Midbrain (tissue), 1 donor: ENCODE results near the gene JMJD7.

Source experiments
- DNase-seq: peaks from one replicate; lab custom pipeline; 2025; lab: John Stamatoyannopoulos, UW

Gene JMJD7

GRCh38 chr15:41801185-41801584, 26.7 kb upstream of the JMJD7 start:
- no peak for DNase-seq

DNA sequence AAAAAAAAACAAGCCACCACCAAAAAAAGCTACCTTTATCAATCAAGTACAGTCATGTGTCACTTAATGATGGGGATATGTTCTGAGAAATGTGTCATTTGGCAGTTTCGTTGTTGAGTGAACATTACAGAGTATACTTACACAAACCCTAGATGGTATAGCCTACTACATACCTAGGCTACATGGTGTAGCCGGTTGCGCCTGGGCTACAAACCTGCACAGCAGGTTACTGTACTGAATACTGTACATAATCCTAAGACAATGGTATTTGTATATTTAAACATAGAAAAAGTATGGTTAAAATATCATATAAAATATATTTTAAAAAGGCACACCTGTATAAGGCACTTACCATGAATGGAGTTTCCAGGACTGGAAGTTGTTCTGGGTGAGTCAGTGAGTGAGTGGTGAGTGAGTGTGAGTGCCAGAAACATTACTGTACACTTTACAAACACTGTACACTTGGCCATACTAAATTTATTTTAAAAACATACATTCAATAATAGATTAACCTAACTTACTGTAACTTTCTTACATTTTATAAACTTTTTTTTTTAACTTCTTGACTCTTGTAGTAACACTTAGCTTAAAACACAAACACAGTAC, 25.9 kb upstream of the JMJD7 start:
- DNase-seq = no peak

DNA sequence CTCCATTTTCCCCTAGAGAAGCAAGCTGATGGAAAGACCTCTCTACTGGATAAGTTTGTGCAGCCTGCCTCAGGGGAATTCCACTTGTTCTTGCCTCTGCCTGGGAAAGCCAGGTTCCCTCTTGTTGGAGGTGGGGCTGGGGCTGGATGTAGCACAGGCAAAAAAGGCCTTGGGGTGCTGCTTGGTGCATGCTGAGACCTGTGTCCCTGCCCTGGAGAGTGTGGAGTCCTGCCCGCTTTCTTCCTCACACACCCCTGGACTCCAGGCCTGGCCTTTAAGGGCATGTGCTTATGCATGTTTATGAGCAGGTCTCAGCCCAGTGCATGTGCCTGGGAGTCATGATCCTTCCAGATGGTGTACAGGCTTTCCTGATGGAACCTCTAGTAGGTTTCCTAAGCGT, 23.5 kb upstream of the JMJD7 start:
- no peak for DNase-seq

- no peak for DNase-seq
These were observed 22.8 kb upstream of the JMJD7 start for GRCh38 chr15:41804916-41805666.

GRCh38 chr15:41805711-41806110, 22.2 kb upstream of the JMJD7 start:
- no peak for DNase-seq

- DNase-seq = no peak
These were observed 21.4 kb upstream of the JMJD7 start for GRCh38 chr15:41806291-41807181.

DNA sequence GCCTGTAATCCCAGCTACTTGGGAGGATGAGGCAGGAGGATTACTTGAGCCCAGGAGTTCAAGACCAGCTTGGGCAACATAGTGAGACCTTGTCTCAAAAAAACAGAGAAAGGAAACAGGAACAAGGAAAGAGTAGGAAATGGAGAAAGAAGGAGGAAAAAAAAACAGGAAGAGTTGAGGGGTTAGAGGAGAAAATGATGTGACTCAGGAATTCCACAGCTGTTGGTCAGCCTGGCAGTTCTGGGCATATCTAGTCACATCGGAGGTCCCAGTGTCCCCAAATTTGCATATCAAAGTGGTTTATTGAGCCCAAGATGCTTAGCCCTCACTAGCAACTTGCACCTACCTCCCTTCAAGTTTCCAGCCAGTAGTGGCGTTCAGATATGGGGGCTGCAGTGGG, 18.8 kb upstream of the JMJD7 start:
- DNase-seq = no peak

GRCh38 chr15:41809526-41810220, 18.2 kb upstream of the JMJD7 start:
- no peak for DNase-seq

DNA sequence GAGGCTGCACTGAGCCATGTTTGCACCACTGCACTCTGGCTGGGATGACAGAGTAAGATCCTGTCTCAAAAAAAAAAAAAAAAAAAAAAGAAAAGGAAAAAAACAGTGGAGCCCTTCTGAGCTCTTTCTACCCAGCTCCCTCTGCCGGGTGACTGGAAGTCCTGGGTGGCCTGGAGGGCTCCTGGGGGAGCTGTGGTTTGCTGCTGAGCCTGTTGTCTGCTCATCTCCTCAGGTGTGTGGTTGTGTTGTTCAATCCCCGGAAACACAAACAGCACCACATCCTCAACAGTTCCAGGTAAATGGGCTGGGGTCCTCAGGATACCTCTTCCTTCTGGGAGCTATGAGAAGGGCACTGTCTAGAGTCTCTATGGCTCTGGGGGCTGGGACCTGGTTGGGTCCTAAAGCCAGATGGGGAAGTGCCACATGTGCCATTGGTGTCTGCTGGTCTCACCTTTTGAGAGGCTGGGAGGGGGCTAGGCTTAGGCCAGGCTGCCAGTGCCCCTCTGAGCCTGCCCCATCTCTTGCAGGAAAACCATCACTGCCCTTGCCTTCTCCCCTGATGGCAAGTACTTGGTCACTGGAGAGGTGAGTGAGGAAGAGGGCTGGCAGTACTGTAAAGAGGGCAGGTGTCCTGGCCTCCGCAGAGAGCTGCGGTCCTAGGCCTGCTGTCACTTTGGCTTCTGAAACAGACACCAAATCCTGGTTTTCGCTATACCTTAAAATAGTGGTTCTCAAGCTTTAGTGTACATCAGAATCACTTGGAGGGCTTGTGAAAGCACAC, 17.1 kb upstream of the JMJD7 start:
- DNase-seq = no peak

- DNase-seq = peak; percentile 89
These were observed 16.3 kb upstream of the JMJD7 start for GRCh38 chr15:41811432-41812195.

- no peak for DNase-seq
These were observed 15.0 kb upstream of the JMJD7 start for GRCh38 chr15:41812820-41813375.

DNA sequence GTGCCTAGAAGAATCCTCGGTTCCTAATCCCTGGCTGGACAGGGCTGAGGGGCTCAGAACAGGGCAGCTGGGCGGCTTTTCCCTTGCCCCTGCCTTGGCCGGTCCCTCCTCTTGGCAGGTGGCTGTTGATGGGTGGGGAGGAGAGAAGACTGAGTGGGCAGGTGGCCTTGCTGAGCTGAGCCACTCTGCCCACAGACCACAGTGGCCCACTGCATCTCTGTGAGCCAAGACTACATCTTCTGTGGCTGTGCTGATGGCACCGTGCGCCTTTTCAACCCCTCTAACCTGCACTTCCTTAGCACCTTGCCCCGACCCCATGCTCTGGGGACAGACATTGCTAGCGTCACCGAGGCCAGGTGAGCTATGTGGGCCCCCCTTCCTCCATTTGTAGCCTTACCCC, 14.5 kb upstream of the JMJD7 start:
- no peak for DNase-seq

- DNase-seq = no peak
These were observed 13.4 kb upstream of the JMJD7 start for GRCh38 chr15:41814534-41814933.

GRCh38 chr15:41816788-41817187, 11.1 kb upstream of the JMJD7 start:
- no peak for DNase-seq

DNA sequence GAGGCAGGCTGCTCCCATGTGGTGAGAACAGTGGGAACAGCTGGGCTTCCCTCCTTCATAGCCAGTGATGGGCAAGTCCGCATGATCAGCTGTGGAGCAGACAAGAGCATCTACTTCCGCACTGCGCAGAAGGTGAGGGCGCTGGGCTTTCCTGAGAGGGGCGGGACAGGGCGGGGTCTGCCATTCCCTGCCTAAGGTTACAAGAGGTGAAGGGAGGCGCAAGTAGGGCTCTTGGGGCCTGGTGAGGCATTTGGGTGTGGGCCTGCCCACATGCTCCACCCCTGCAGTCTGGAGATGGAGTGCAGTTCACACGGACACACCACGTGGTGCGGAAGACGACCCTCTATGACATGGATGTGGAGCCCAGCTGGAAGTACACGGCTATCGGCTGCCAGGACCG, 10.6 kb upstream of the JMJD7 start:
- no peak for DNase-seq

GRCh38 chr15:41817781-41818180, 10.1 kb upstream of the JMJD7 start:
- no peak for DNase-seq

DNA sequence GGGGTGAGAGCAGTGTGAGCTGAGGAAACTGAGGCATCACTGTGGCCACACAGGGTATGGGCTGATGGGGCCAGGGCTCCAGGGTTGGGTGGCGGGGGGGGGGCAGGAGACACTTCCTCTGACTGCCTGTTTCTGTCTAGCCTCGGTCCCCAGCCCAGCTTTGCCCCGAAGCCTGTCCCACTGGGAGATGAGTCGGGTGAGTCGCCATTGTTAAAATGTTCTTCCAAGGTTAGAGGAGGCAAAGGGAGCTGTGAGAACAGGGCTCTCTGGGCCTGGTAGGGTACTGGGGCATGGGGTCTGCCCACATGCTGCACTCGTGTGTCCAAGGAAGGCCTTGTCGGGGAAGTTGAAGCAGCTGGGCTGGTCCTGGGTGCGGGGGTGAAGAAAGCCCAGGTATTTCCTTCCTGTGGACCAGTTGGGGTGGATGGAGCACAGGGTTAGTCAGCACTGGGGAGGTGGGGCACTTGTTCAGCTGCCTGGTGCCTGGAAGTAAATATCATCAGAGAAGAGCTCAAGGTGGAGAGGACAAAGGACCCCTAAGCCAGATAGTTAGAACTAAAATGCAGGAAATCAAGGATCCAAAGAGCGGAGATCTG, 8.3 kb upstream of the JMJD7 start:
- DNase-seq = no peak

DNA sequence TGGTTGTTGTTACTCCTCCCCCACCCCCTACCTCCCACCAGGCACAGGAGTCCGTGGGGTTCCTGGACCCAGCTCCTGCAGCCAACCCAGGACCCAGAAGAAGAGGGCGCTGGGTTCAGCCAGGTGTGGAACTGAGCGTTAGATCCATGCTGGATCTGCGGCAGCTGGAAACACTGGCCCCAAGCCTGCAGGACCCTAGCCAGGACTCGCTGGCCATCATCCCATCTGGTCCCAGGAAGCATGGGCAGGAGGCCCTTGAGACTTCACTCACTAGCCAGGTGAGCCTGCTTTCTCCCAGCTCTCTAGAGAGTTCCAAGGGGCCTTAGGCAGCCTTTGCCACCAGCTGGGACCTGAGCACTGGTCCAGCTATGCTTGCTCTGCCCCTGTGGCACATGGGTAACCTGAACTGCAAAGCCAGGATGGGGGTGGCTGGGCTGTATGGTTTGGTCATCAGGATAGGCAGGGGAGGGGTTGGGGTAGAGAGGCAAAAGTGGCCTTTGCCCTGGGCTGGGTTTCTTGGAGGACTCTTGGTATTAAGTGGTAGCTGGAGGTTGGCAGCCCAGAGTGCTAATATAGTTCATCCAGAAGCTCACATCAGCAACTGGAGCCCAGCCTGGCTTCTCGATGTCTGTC, 7.0 kb upstream of the JMJD7 start:
- DNase-seq = no peak

GRCh38 chr15:41821831-41822230, 6.1 kb upstream of the JMJD7 start:
- DNase-seq = peak; percentile 35
